HEK293T (cell line): ENCODE results near the gene GNAI1.

ENCODE experiments used
- CTCF ChIA-PET: fragments of 350-600 bp; formaldehyde crosslinking; extraction: SDS; loops from one replicate; lab custom pipeline; 2021; ENCODE audit warnings: antibody characterized with exemption, inconsistent platforms; lab: Yijun Ruan, JAX
- POLR2A ChIA-PET: fragments of 350-600 bp; formaldehyde crosslinking; extraction: SDS; loops from one replicate; lab custom pipeline; 2020; ENCODE audit warnings: antibody characterized with exemption, inconsistent platforms; lab: Yijun Ruan, JAX
- DNase-seq: peaks from one replicate; pipeline ENCODE4 v3.0.0; 2012; ENCODE audit warnings: mixed read lengths; ENCODE audit errors: extremely low spot score
- ARNT ChIP-seq: fragments of 450-650 bp; IDR thresholded peaks from 2 replicates; pipeline ENCODE4 v1.6.1; 2017; ENCODE audit warnings: mild to moderate bottlenecking
- BHLHE40 ChIP-seq: fragments of 450-650 bp; IDR thresholded peaks from 2 replicates; pipeline ENCODE4 v1.6.1; 2016; ENCODE audit warnings: mild to moderate bottlenecking, moderate library complexity, borderline replicate concordance
- CTBP1 ChIP-seq: fragments of 450-650 bp; IDR thresholded peaks from 2 replicates; pipeline ENCODE4 v1.6.1; 2016; ENCODE audit warnings: borderline replicate concordance
- ELF4 ChIP-seq: fragments of 450-650 bp; IDR thresholded peaks from 2 replicates; pipeline ENCODE4 v1.6.1; 2017; ENCODE audit warnings: antibody characterized with exemption
- FOXA1 ChIP-seq: fragments of 450-650 bp; IDR thresholded peaks from 2 replicates; pipeline ENCODE4 v1.6.1; 2016; ENCODE audit warnings: mild to moderate bottlenecking
- FOXK2 ChIP-seq: fragments of 450-650 bp; IDR thresholded peaks from 2 replicates; pipeline ENCODE4 v1.6.1; 2016; ENCODE audit warnings: mild to moderate bottlenecking
- FOXM1 ChIP-seq: fragments of 450-650 bp; IDR thresholded peaks from 2 replicates; pipeline ENCODE4 v1.6.1; 2017; ENCODE audit warnings: mild to moderate bottlenecking, borderline replicate concordance
- HDGF ChIP-seq: fragments of 450-650 bp; IDR thresholded peaks from 2 replicates; pipeline ENCODE4 v1.6.1; 2017; ENCODE audit warnings: antibody characterized with exemption, borderline replicate concordance
- L3MBTL2 ChIP-seq: fragments of 450-650 bp; conservative IDR thresholded peaks from 2 replicates; pipeline ENCODE4 v1.6.1; 2016; ENCODE audit warnings: mild to moderate bottlenecking
- LEF1 ChIP-seq: fragments of 450-650 bp; IDR thresholded peaks from 2 replicates; pipeline ENCODE4 v1.6.1; 2017; ENCODE audit warnings: mild to moderate bottlenecking, borderline replicate concordance
- NFRKB ChIP-seq: fragments of 450-650 bp; IDR thresholded peaks from 2 replicates; pipeline ENCODE4 v1.6.1; 2016; ENCODE audit warnings: mild to moderate bottlenecking, moderate library complexity
- SP1 ChIP-seq: fragments of 450-650 bp; IDR thresholded peaks from 2 replicates; pipeline ENCODE4 v1.6.1; 2017
- SUZ12 ChIP-seq: fragments of 450-650 bp; IDR thresholded peaks from 2 replicates; pipeline ENCODE4 v1.6.1; 2016; ENCODE audit warnings: mild to moderate bottlenecking
- TARDBP ChIP-seq: fragments of 450-650 bp; IDR thresholded peaks from 2 replicates; pipeline ENCODE4 v1.6.1; 2016
- ZNF384 ChIP-seq: fragments of 450-650 bp; IDR thresholded peaks from 2 replicates; pipeline ENCODE4 v1.6.1; 2016
- TF ChIP-seq, protein P1 (sequence below): fragments of 450-650 bp; IDR thresholded peaks from 2 replicates; pipeline ENCODE4 v1.6.1; 2016

The GNAI1 gene

DNA sequence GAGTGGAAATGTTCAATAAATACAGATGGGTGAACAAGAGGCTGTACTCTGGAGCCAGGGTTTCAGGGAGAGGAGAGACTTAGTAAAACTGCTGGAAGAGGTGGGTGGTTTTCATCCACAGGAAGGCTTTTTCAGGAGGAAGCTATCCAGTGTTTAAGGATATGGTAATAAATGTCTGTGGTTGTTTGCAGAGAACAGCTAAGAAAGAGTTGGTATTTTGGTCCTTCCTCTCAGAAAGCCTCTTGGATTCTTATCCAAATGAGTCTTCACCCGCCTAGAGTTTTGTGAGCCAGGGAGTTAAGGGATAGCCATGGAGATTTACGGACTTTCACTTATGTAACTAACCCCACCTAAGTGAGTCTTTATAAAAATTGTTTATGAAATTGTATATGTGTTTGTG, 95.7 kb downstream of the GNAI1 start:
- CTCF ChIA-PET, result interaction anchor here (0.6 kb wide), 1 partner anchor 84 kb away, joined by 4 read pairs; no protein-coding TSS in a partner anchor
- no peak for TF ChIP-seq L3MBTL2
- no peak for TF ChIP-seq FOXM1
- no peak for TF ChIP-seq SP1
- TF ChIP-seq FOXA1, result no peak
- TF ChIP-seq BHLHE40, result no peak
- no peak for TF ChIP-seq TARDBP
- no peak for TF ChIP-seq ARNT
- no peak for DNase-seq
- POLR2A ChIA-PET, result no interaction called here

DNA sequence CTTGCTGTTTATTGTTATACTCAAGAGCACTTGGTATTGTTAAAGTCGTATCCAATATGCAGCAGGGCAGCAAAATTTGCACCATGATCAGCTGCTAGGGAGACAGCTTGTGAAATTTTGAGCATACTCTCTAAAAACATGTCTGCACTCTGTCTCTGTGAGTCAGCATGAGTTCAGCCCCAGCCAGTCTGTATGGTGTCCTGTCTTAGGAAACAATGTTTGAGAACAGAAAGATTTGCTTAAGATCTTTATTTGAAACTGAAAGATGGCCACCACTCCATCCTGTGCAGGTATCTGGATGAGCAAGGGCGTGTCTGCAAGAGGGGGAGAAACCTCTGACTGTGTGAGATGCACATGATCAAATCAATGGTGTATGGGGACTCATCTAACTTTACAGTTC, 97.1 kb downstream of the GNAI1 start:
- DNase-seq, result no peak
- ChIA-PET CTCF (no interaction called here), POLR2A (no interaction called here)
- no peak for TF ChIP-seq TARDBP
- TF ChIP-seq FOXK2, result no peak

DNA sequence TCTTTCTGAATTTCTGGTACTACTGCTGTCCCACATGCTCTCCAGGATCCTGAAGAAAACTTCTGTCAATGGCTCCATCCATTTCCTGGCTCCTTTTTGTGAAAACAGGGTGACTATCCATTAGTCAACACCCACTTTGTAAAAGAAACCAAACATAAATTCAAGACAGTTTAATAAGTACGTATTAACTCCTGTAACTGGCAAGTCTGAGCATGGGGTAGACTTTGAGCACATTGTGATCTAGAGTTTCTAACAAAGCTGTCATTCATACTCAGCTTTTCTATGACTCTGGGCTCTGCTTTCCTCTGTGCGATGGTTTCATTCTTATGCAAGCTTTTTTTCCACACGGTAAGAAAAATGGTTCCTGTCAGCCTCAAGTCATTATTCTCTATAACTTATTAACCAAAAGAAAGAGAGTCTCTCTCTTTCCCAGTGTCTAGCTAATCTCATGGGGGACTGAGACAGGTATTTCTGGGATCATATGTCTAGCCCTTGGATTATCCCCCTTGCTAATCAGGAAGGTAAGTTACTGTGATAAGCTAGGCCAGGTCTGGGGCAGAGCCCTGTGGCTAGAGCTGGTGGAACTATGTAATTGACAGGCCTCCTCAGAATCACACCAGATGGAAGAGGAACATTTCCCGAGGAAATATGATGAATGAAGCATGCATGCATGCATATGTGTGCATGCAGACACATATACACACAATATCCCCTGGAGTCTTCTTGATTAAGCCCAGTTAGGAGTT, 98.5 kb downstream of the GNAI1 start:
- DNase-seq, result no peak
- no peak for TF ChIP-seq LEF1
- ChIA-PET POLR2A (no interaction called here), CTCF (no interaction called here)

DNA sequence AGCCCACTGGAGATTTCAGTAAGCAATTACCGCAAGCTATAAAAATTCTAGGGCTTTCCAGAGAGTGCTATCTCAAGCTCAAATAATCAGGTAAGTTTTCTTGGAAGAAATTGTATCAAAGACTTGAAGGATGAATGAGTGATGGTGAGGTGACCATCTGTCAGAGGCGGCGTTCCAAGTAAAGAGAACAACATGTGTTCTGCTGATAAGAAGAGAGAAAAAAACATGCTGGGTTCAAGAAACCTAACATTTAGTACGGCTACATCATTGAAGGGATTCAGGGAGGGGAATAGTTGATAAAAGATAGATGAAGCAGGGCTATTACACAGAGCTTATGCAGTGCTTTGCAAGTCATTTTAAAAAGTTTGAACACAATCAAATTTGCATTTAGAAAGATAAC, 100.7 kb downstream of the GNAI1 start:
- TF ChIP-seq SUZ12 (no peak), LEF1 (no peak), CTBP1 (no peak), HDGF (no peak), FOXK2 (no peak), TARDBP (no peak), FOXA1 (no peak), ARNT (no peak), FOXM1 (no peak), BHLHE40 (no peak), SP1 (no peak), NFRKB (no peak), ZNF384 (no peak), L3MBTL2 (no peak), ELF4 (no peak)
- TF ChIP-seq, protein P1, sequence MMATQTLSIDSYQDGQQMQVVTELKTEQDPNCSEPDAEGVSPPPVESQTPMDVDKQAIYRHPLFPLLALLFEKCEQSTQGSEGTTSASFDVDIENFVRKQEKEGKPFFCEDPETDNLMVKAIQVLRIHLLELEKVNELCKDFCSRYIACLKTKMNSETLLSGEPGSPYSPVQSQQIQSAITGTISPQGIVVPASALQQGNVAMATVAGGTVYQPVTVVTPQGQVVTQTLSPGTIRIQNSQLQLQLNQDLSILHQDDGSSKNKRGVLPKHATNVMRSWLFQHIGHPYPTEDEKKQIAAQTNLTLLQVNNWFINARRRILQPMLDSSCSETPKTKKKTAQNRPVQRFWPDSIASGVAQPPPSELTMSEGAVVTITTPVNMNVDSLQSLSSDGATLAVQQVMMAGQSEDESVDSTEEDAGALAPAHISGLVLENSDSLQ, result no peak
- ChIA-PET POLR2A (no interaction called here), CTCF (no interaction called here)
- DNase-seq, result no peak

DNA sequence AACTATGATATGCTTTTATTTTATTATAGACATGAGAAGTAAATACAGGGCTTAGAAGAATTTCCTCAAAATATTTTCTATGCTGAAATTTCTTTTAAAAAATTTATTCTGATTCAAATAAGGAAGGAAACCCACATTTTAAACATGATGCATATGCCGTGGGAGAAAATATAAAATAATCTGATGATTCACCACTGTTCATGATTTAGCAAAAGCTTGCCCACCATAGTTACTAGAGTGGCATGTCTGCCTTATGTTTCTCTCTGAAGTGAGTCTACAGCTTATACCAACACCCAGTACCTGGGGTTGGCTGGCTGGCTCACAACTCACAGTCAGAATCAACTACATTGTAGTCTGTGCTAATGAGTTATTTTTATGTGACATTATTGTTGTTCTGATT, 102.0 kb downstream of the GNAI1 start:
- ChIA-PET CTCF (no interaction called here), POLR2A (no interaction called here)
- TF ChIP-seq NFRKB (no peak), ARNT (no peak), FOXA1 (no peak), SP1 (no peak), HDGF (no peak), L3MBTL2 (no peak), CTBP1 (no peak), FOXM1 (no peak), SUZ12 (no peak), TARDBP (no peak), ELF4 (no peak), BHLHE40 (no peak), LEF1 (no peak), ZNF384 (no peak)
- no peak for DNase-seq

DNA sequence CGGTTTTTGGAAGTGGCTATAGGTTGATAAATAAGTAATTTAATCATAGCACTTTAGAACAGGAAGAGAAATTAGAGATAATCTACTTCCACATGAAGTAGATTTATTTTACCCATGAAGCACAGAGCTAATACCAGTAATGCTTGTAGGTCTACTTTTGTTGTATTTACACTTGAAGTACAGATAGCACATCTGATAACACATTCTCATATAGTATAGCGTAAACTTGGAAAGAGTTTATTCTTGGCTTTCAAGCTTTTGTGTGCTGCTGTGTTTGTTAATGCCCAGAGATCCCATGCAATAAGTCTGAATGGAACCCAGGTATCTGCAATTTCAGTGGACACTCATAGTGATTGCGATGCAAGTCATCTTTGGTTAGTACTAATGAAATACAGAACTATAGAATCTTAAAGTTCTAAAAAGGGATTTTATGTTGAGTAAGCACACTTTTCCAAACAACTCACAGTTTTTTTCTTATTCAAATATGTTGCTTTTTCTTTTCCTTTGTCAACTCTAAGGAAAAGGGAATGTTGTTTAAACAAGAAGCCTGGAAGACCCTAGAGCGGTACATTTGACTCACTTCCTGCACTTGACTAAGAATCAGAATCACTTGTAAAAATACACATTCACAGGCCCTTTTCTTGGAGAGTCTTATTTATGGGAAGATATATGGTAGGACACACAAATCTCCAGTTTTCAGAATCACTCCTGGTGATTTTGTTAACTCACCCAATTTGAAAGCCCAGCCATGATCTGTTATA, 105.8 kb downstream of the GNAI1 start:
- POLR2A ChIA-PET, result no interaction called here

More for the DNA sequence above, 105.8 kb downstream of the GNAI1 start:
- TF ChIP-seq TARDBP, result no peak
- no peak for TF ChIP-seq ARNT
- TF ChIP-seq, protein P1, result no peak
- TF ChIP-seq FOXK2, result no peak
- no peak for TF ChIP-seq NFRKB
- no peak for TF ChIP-seq FOXA1
- no peak for TF ChIP-seq LEF1
- TF ChIP-seq HDGF, result no peak
- no peak for TF ChIP-seq CTBP1
- no peak for TF ChIP-seq SP1
- no peak for TF ChIP-seq FOXM1
- no peak for TF ChIP-seq ELF4
- TF ChIP-seq SUZ12, result no peak
- no peak for TF ChIP-seq BHLHE40
- DNase-seq, result no peak
- CTCF ChIA-PET, result no interaction called here
